CD4-positive, alpha-beta memory T cell (primary cell): ENCODE measurements around the gene GOPC. TPM values are rescaled to one million over a fixed set of nuclear protein-coding genes. Genes with fewer than 3 reads are reported as not detected.
"Not testable (repeated sequence)": the region's sequence is repeated elsewhere in the genome, so short reads cannot be mapped to it uniquely, and the experiment has no call there.

Experiments
- CTCF ChIA-PET: fragments of 350-600 bp; sonication (Branson Sonifier 250); formaldehyde crosslinking; loops from one replicate; lab custom pipeline; 2021; ENCODE audit warnings: inconsistent platforms; ENCODE audit not compliant: partially characterized antibody; lab: Charles Lee
- POLR2A ChIA-PET: fragments of 350-600 bp; sonication (Branson Sonifier 250); formaldehyde crosslinking; loops from one replicate; lab custom pipeline; 2021; ENCODE audit not compliant: partially characterized antibody; lab: Charles Lee
- DNase-seq, 5 donors: peaks; one replicate each; pipeline versions ENCODE4 v3.0.0 to v3.0.0-alpha.2; 2020 to 2022; ENCODE audit warnings: mixed read lengths in 1 of 5
- H3K27ac ChIP-seq: one replicate; pipeline ENCODE4 v1.7.0; 2013; ENCODE audit warnings: low read depth, low read length
- H3K27me3 ChIP-seq: 2 replicates; pipeline ENCODE4 v1.7.0; 2013; ENCODE audit warnings: mild to moderate bottlenecking, low read length, moderate library complexity; ENCODE audit not compliant: insufficient read depth
- H3K36me3 ChIP-seq: 2 replicates; pipeline ENCODE4 v1.7.0; 2013; ENCODE audit warnings: mild to moderate bottlenecking, low read length, moderate library complexity; ENCODE audit not compliant: insufficient read depth
- H3K4me1 ChIP-seq: 2 replicates; pipeline ENCODE4 v1.7.0; 2013; ENCODE audit warnings: mild to moderate bottlenecking, low read length, moderate library complexity; ENCODE audit not compliant: insufficient read depth
- H3K4me3 ChIP-seq, 2 donors: one replicate each; pipeline ENCODE4 v1.7.0; 2013; ENCODE audit warnings: low read length in 2 of 2, mild to moderate bottlenecking in 1 of 2
- H3K9me3 ChIP-seq, 2 donors: one replicate each; pipeline ENCODE4 v1.7.0; 2013; ENCODE audit warnings: low read length in 2 of 2, control low read depth in 1 of 2; ENCODE audit not compliant: control insufficient read depth in 1 of 2
- H3K27ac Mint-ChIP-seq, 7 donors: one replicate each; pipeline ENCODE4 v1.8.0; 2020 to 2021; ENCODE audit warnings: mixed read lengths in 7 of 7, mild to moderate bottlenecking in 6 of 7, inconsistent platforms in 3 of 7, moderate library complexity in 3 of 7
- H3K27me3 Mint-ChIP-seq, 2 donors: one replicate each; pipeline ENCODE4 v1.8.0; 2020 to 2021; ENCODE audit warnings: mixed read lengths in 2 of 2
- H3K36me3 Mint-ChIP-seq, 2 donors: one replicate each; pipeline ENCODE4 v1.8.0; 2020 to 2021; ENCODE audit warnings: mixed read lengths in 2 of 2, inconsistent platforms in 1 of 2, mild to moderate bottlenecking in 1 of 2
- H3K4me1 Mint-ChIP-seq, 4 donors: one replicate each; pipeline ENCODE4 v1.8.0; 2020 to 2021; ENCODE audit warnings: mixed read lengths in 4 of 4, mild to moderate bottlenecking in 1 of 4
- H3K4me3 Mint-ChIP-seq, 8 donors: one replicate each; pipeline ENCODE4 v1.8.0; 2020 to 2021; ENCODE audit warnings: mixed read lengths in 8 of 8, mild to moderate bottlenecking in 7 of 8, moderate library complexity in 6 of 8, inconsistent platforms in 3 of 8
- H3K9me3 Mint-ChIP-seq, 8 donors: one replicate each; pipeline ENCODE4 v1.8.0; 2020 to 2021; ENCODE audit warnings: mixed read lengths in 8 of 8, mild to moderate bottlenecking in 5 of 8, inconsistent platforms in 3 of 8, moderate library complexity in 1 of 8
- intact Hi-C: fragments of 100-400 bp; cut with micrococcal nuclease; formaldehyde crosslinking; loops from one replicate; pipeline ENCODE4 v1.15.1; 2023
- polyA plus RNA-seq, 2 donors: library from polyadenylated mRNA; unstranded; fragments of 300-500 nt; fragmentation: Illumina TruSeq; gene quantifications; one replicate each; pipeline ENCODE4 v1.2.3, GENCODE V29; 2021
- total RNA-seq, 2 experiments: library from RNA; stranded (reverse); gene quantifications; one replicate each; pipeline ENCODE4 v1.2.3, GENCODE V29; 2021

GOPC gene
- total RNA-seq, result 10 to 100 TPM; 37.7 to 37.8 TPM
- 10 to 100 TPM; 14.6 to 15.5 TPM for polyA plus RNA-seq

- intact Hi-C loops, result loop anchor here (1.0 to 10.0 kb wide), 9 partner anchors 53 to 1748 kb away; partner anchors contain the start of genes ASF1A, DCBLD1, KPNA5 and NT5DC1
- Histone ChIP-seq H3K4me3 (peak within 1 kb of the TSS; percentile 53 to 87), H3K27ac (peak within 1 kb of the TSS; percentile 75), H3K4me1 (peaks cover 38% of the 10 kb centered on the region), H3K27me3 (no peaks in the 10 kb centered on the region), H3K36me3 (no peaks in the 10 kb centered on the region), H3K9me3 (no peaks in the 10 kb centered on the region)
- POLR2A ChIA-PET, result interaction anchor here (0.6 to 4.7 kb wide), 14 partner anchors 19 to 1745 kb away, joined by 3 to 55 read pairs (median 3); partner anchors contain the start of genes ASF1A, DCBLD1, RWDD1 and TSPYL1
- CTCF ChIA-PET, result interaction anchor here (0.6 to 6.0 kb wide), 7 partner anchors 8 to 1275 kb away, joined by 3 to 100 read pairs (median 4); no protein-coding TSS in a partner anchor
- H3K36me3 Mint-ChIP-seq, result peaks cover 21 to 29% of the 10 kb centered on the region in 2 donors
- H3K27me3 Mint-ChIP-seq, result peaks cover 0 to 3% of the 10 kb centered on the region in 2 donors
- peaks cover 34 to 52% (median 43%) of the 10 kb centered on the region in 4 donors for H3K4me1 Mint-ChIP-seq
- peak; percentile 94 to 98 (median 97) for DNase-seq
- peak within 1 kb of the TSS; percentile 93 to 100 (median 99) for H3K27ac Mint-ChIP-seq
- peaks cover 0 to 1% (median 0%) of the 10 kb centered on the region in 8 donors for H3K9me3 Mint-ChIP-seq
- peak within 1 kb of the TSS; percentile 96 to 100 (median 100) for H3K4me3 Mint-ChIP-seq
These were observed at the start of gene GOPC for GRCh38 chr6:117602151-117602898. GOPC (minus strand) TSS chr6:117602511; CDS start chr6:117602288, 223 bp downstream.

GRCh38 chr6:117651984-117652383, 49.7 kb upstream of the GOPC start:
- CTCF ChIA-PET, POLR2A ChIA-PET, H3K36me3 Mint-ChIP-seq: not testable (repeated sequence)

GRCh38 chr6:117642976-117643375, 40.7 kb upstream of the GOPC start:
- H3K36me3 ChIP-seq, result no peaks in the 10 kb centered on the region
- Mint-ChIP-seq H3K27me3 (peaks cover 6 to 7% of the 10 kb centered on the region in 2 donors), H3K27ac (no peak overlapping the region), H3K4me3 (no peak overlapping the region), H3K36me3 (no peaks in the 10 kb centered on the region), H3K4me1 (no peaks in the 10 kb centered on the region), H3K9me3 (peaks cover 0 to 3% (median 0%) of the 10 kb centered on the region in 8 donors)
- no peak overlapping the region for H3K27ac ChIP-seq
- CTCF ChIA-PET, result no interaction called here
- POLR2A ChIA-PET, result no interaction called here
- H3K27me3 ChIP-seq, result no peaks in the 10 kb centered on the region
- intact Hi-C loops, result no loop called here
- H3K9me3 ChIP-seq, result no peaks in the 10 kb centered on the region
- H3K4me3 ChIP-seq, result no peak overlapping the region
- DNase-seq, result no peak
- H3K4me1 ChIP-seq, result no peaks in the 10 kb centered on the region

More at GRCh38 chr6:117651984-117652383, 49.7 kb upstream of the GOPC start:
- H3K4me3 Mint-ChIP-seq, DNase-seq, H3K27me3 ChIP-seq, H3K4me1 ChIP-seq, H3K27me3 Mint-ChIP-seq, H3K4me3 ChIP-seq, intact Hi-C loops, H3K27ac ChIP-seq, H3K4me1 Mint-ChIP-seq, H3K9me3 ChIP-seq, H3K9me3 Mint-ChIP-seq, H3K36me3 ChIP-seq: not testable (repeated sequence)
- H3K27ac Mint-ChIP-seq, result peak overlapping the region in 1 of 7 donors; percentile 32

GRCh38 chr6:117637770-117638169, 35.5 kb upstream of the GOPC start:
- Histone ChIP-seq H3K27me3 (no peaks in the 10 kb centered on the region), H3K9me3 (no peaks in the 10 kb centered on the region), H3K4me3 (no peak overlapping the region), H3K36me3 (no peaks in the 10 kb centered on the region), H3K4me1 (no peaks in the 10 kb centered on the region), H3K27ac (no peak overlapping the region)
- Mint-ChIP-seq H3K27ac (no peak overlapping the region), H3K4me1 (no peaks in the 10 kb centered on the region), H3K4me3 (no peak overlapping the region), H3K36me3 (no peaks in the 10 kb centered on the region), H3K9me3 (peaks cover 0 to 3% (median 0%) of the 10 kb centered on the region in 8 donors), H3K27me3 (peaks cover 1 to 10% of the 10 kb centered on the region in 2 donors)
- POLR2A ChIA-PET, result no interaction called here
- no peak for DNase-seq
- intact Hi-C loops, result no loop called here
- CTCF ChIA-PET, result no interaction called here

GRCh38 chr6:117629119-117629660, 26.9 kb upstream of the GOPC start:
- CTCF ChIA-PET, result no interaction called here
- POLR2A ChIA-PET, result no interaction called here
- no peaks in the 10 kb centered on the region for H3K36me3 Mint-ChIP-seq

GRCh38 chr6:117627533-117627932, 25.2 kb upstream of the GOPC start:
- intact Hi-C loops, result no loop called here
- no peaks in the 10 kb centered on the region for H3K4me1 ChIP-seq
- POLR2A ChIA-PET, result no interaction called here
- H3K27ac ChIP-seq, result no peak overlapping the region
- DNase-seq, result no peak
- CTCF ChIA-PET, result no interaction called here
- no peak overlapping the region for H3K4me3 ChIP-seq
- H3K9me3 ChIP-seq, result no peaks in the 10 kb centered on the region
- Mint-ChIP-seq H3K27me3 (peaks cover 3 to 15% of the 10 kb centered on the region in 2 donors), H3K36me3 (no peaks in the 10 kb centered on the region), H3K9me3 (peaks cover 0 to 36% (median 12%) of the 10 kb centered on the region in 8 donors), H3K4me1 (no peaks in the 10 kb centered on the region), H3K4me3 (no peak overlapping the region), H3K27ac (no peak overlapping the region)
- no peaks in the 10 kb centered on the region for H3K36me3 ChIP-seq
- H3K27me3 ChIP-seq, result no peaks in the 10 kb centered on the region

More at GRCh38 chr6:117629119-117629660, 26.9 kb upstream of the GOPC start:
- Mint-ChIP-seq H3K4me1 (no peaks in the 10 kb centered on the region), H3K27me3 (peaks cover 3 to 17% of the 10 kb centered on the region in 2 donors), H3K4me3 (no peak overlapping the region), H3K27ac (no peak overlapping the region), H3K9me3 (peaks cover 0 to 36% (median 10%) of the 10 kb centered on the region in 8 donors)
- no peaks in the 10 kb centered on the region for H3K4me1 ChIP-seq
- no peaks in the 10 kb centered on the region for H3K27me3 ChIP-seq
- intact Hi-C loops, result no loop called here
- no peak overlapping the region for H3K27ac ChIP-seq
- no peaks in the 10 kb centered on the region for H3K9me3 ChIP-seq
- H3K36me3 ChIP-seq, result no peaks in the 10 kb centered on the region
- no peak for DNase-seq
- H3K4me3 ChIP-seq, result no peak overlapping the region

GRCh38 chr6:117624869-117625481, 22.7 kb upstream of the GOPC start:
- peaks cover 0 to 36% (median 12%) of the 10 kb centered on the region in 8 donors for H3K9me3 Mint-ChIP-seq
- Histone ChIP-seq H3K4me3 (no peak overlapping the region), H3K27ac (no peak overlapping the region), H3K36me3 (no peaks in the 10 kb centered on the region), H3K4me1 (no peaks in the 10 kb centered on the region), H3K27me3 (no peaks in the 10 kb centered on the region), H3K9me3 (no peaks in the 10 kb centered on the region)
- DNase-seq, result no peak
- no peaks in the 10 kb centered on the region for H3K36me3 Mint-ChIP-seq
- no peaks in the 10 kb centered on the region for H3K4me1 Mint-ChIP-seq
- ChIA-PET POLR2A (interaction anchor here (0.7 kb wide), 1 partner anchor 21 kb away, joined by 3 read pairs; no protein-coding TSS in a partner anchor), CTCF (interaction anchor here (1.0 kb wide), 1 partner anchor 176 kb away, joined by 4 read pairs; no protein-coding TSS in a partner anchor)
- peaks cover 3 to 10% of the 10 kb centered on the region in 2 donors for H3K27me3 Mint-ChIP-seq
- intact Hi-C loops, result no loop called here
- no peak overlapping the region for H3K4me3 Mint-ChIP-seq
- H3K27ac Mint-ChIP-seq, result no peak overlapping the region
